ENCODE data around the gene IGFL4.

The IGFL4 gene

DNA sequence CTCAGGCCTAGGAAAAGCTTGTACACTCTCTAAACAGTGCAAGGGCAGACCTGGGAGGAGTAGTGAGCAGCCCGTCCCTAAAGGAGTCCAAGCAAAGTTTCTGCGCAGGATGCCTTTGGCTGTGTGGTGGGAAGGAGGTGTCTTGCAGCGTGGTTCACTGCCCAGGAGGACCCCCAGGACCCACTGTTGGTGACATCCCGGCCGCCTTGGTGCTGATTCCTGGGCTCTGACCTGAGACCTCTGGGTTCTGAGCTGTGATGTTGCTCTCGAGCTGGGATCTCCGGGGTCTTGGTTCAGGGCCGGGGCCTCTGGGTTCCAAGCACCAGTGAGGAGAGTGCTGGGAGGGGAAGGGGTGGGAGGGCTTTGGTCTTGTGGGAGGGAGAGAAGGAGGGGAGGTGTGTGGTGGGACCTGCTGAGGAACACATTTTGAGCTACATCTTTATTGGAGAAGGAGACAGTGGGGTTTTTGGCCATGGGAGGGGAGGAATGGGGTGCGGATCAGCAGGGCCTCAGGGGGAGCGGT lies 22.0 kb downstream of the IGFL4 start:
- DNase-seq, result no peak

DNA sequence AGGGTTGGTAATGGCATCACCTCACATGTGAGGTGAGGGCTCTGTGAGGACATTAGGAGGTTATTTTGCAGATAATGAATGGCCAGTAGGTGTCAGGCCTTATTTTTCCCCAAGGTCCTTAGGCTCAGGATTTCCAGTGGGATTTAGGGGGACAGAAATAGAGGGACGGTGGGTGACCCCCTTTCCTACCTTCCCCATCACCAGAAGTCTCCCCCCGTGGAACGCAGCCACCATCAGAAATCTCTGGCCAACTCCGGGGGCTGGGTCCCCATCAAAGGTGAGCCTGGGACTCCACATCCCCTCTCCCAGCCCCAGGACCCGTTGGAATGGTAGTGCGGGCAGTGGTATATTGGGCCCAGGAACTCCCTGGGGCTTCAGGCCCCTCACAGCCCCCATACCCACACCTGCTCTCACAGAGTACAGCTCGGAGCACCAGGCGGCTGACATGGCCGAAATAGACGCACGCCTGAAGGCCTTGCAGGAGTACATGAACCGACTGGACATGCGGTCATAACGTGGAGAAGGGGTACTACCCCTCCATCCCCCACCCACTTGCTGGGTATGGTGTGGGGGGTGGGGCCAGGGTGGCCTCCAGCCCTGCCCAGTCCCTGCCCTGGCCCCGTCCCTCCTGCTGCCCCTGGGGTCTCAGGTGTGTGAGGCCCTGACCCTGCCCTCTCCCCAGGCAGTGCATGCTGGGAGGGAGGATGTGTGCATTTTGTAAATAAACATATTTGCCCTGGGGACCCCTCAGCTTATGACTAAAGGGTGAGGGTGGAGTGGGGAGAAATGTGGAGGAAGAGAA lies 22.7 kb downstream of the IGFL4 start:
- DNase-seq, result no peak

DNA sequence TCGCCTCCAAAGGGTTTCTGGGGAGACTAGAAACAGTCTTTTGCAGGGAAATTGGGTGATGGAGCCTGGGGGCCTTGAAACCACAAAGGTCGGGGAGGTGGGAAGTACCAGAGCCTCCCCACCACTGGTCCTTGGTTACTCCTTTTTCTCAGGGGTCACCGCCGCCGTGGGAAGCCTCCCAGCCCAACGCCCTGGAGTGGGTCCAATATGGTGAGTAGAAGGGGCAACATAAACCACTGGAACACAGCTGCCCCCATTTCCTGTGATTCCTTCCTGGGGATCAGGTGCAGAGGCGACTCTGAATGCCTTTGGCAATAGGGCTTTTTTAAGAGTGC lies 23.7 kb downstream of the IGFL4 start:
- no peak for DNase-seq

DNA sequence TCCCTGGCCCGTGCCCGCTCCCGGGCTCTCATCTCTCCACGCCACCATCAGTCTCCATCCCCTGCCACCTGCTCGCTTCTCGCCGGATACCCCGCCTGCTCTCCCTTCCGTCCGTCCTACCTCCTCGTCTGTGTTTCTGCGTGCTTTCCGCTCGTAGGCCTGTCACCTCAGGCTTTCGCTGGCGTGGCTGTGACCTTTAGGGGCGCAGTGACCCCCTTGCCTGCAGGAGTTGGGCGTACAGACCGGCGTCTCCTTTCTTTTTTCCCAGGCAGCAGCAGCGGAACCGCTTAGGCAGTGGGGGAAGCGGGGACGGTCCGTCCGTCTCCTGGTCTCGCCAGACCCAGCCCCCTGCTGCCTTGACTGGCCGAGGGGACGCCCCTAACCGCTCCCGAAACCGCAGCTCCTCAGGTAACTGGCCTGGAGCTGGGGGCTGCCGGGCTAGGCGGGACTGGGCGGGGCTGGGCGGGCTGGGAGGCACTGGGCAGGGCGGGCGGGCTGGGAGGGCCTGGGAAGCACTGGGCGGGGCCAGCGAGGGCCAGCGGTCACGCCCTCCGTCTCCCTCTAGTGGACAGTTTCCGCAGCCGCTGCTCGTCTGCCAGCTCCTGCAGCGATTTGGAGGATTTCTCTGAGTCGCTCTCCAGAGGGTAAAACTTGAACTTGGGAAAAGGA lies 24.2 kb downstream of the IGFL4 start:
- peak; percentile 83 for DNase-seq

DNA sequence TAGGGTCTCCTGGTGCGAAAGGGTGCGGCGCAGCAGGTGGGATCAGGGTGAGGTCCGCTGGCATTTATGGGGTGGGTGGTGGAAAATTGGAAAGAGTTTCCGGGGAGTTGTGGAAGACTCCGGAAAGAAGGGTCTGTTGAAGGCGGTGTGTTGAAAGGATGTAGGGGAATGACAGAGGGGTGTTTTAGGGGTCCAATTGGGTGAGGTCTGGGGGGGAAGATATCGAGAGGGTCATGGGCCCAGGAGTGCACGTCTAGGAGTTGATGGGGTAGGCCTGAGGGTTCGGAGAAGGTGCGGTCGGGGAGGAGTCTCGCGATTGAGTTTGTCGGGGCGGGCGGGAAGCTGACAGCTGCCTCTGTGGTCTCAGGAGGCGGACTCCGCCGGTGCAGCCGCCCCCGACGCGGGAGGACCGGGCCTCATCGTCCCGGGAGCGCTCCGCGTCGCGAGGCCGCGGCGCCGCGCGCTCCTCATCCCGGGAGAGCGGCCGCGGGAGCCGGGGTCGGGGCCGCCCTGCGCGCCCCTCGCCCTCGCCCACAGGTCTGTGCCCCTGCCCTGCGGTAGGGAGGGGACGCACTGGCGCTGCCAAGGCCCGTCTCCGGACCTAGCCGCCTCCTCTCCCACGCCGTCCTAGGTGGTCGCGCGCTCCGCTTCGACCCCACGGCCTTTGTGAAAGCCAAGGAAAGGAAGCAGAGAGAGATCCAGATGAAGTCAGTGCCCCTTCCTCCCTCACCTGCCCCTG lies 24.9 kb downstream of the IGFL4 start:
- peak; percentile 36 for DNase-seq

DNA sequence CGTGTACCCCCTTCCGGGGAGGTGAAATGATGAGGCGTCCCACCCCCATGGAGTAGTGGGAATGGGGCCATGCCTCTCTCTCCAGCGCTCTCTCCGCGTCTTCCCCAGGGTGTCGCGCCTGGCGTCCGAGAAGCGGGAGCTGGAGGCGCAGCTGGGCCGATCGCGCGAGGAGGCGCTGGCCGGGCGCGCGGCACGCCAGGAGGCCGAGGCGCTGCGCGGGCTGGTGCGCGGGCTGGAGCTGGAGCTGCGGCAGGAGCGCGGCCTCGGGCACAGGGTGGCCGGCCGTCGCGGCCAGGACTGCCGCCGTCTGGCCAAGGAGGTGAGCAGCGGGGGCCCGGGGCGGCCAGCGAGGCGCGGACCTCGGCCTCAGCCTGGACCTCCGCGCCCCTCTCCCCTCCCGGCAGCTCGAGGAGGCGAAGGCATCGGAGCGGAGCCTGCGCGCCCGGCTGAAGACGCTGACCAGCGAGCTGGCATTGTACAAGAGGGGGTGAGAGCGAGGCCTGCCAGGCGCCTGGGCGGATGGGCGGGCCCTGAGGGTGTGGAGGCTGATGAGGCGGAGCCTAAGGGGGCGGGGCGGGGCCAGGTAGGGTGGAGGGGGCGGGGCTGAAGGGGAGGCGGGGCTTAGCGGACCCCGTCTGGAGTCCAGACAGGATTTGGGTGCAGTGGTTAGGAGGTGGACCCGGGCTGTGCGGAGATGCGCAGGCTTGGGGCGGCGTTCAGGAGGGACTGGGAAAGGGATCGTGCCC lies 25.7 kb downstream of the IGFL4 start:
- peak; percentile 75 for DNase-seq

DNA sequence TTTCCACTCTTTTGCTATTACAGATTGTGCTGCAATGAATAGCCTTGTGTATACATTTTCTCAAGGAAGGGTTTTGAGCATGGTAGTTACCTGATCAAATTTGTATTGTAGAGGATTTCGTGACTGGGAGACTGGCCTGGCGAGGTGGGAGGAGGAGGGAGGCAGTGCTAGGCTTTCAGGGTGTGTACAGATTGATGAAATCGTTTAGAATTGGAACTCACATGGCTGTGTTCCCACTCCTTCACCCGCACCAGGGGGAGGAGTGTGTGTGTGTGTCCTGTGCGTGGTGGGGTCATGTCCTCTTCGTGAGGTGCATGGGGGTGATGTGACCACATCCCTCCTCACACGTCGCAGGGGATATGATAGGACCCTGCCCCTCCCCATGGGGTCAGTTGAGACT lies 26.3 kb downstream of the IGFL4 start:
- DNase-seq, result no peak

DNA sequence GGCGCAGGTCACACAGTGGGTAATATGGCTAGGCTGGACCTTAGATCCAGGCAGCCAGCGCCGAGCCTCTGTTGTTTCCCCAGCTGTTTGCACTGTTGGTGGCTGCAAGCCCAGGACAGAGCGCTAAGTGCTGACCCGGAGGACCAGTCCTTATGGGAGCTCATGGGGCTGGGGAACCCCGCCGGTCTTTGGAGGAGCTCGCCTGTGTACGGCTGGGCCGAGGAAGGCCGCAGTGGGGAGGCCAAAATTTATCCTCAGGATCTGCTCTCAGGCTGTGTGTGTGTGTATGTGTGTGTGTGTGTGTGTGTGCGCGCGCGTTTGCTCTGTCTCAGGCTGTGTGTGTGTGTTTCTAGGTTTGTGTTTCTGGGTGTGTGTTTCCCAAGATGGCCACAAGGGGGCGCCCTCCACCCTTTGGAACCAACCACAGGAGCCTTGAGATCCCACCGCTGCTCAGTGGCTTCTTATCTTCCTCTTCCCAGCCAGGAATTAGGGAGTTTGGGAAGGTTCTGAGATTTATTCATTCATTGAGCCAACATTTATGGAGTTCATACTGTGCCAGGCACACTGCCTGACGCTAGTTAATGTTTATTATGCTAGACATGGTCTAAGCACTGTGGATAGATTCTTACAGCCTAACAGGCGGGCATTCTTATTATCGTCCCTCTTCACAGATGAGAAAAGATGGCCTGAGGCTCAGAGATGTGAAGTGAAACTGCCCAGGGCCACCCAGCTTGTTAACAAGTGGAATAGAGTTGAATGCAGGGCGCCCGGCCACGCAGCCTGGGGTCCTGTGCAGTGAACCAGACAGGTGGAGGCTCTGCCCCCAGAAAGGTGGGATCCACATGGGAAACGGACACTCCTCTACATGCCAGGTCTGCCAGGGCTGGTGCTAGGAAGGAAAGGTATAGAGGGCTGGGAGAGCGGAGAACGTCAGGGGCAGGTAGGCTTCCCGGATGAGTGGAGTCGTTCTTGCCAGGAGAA lies 31.0 kb downstream of the IGFL4 start:
- peak; percentile 68 for DNase-seq

DNA sequence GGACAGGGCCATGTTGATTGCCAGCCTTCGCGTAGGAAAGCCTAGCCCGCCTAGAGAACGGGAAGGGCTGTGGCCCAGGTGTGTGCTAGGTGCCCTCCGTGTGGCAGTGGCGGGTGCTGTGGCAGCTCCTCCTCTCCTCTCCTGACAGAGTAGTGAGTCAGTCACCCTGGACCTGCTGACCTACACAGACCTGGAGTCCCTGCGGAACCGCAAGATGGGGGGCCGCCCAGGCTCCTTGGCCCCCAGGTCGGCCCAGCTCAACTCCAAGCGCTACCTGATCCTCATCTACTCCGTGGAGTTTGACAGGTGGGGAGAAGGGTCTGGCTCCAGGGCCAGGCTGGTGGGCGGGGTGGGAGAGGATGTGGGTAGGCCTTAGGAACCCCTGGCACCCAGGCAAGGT lies 34.4 kb downstream of the IGFL4 start:
- DNase-seq, result no peak

DNA sequence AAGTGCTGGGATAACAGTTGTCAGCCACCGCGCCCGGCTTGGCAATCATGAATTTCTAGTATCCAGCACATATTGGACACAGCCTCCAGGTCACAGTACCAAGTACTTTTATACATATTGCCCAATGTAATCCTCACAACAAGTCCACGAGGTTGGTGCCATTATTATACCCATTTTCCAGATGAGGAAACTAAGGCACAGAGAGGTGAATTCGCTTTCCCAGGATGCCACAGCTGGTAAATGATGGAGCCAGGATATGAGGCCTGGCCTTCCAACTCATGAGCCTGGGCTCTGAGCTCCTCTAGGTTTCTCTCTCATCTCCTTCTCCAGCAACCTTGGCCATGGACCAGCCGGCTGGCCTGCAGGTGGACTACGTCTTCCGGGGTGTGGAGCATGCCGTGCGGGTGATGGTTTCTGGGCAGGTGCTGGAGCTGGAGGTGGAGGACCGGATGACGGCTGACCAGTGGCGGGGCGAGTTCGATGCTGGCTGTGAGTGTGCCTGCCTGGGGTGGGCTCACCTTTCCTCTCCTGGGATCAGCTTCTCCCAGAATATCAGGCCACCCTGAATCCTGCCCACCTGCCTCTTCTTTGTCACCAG lies 38.0 kb downstream of the IGFL4 start:
- no peak for DNase-seq

DNA sequence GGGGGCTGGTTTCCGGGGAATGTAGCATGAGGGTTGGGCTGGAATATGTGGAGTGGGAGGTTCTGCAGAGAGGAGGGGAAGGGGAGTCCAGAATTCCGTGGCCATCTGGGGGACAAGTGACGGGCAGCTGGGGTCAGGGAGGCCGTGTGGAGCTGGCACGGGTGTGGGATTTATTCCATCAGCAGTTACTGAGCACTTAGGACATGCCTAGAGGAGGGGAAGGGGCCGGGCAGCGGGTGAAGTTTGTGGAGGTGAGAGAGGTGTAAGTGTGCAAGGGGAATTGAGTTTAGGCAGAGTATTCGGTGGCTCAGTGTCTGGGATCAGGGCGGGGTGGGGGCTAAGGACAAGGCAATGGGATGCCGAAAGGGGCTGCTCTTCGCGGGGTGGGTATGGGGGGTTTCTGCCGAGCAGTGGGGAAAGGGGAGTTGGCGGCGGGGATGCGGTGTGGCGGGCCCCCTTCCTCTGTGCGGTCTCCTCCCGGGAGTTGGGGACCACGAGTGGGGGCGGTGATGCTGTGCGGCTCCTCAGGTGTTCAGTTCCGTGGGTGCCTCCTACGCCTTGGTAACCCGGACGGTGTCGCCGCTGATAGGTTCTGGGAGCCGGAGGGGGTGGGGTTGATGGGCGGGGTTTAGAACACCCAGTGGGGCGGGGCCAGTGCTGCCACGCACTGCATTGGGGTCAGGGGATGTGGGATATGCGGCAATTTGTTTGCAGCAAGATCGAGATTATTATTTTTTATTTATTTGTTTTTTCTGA lies 40.1 kb downstream of the IGFL4 start:
- DNase-seq, result peak; percentile 66

DNA sequence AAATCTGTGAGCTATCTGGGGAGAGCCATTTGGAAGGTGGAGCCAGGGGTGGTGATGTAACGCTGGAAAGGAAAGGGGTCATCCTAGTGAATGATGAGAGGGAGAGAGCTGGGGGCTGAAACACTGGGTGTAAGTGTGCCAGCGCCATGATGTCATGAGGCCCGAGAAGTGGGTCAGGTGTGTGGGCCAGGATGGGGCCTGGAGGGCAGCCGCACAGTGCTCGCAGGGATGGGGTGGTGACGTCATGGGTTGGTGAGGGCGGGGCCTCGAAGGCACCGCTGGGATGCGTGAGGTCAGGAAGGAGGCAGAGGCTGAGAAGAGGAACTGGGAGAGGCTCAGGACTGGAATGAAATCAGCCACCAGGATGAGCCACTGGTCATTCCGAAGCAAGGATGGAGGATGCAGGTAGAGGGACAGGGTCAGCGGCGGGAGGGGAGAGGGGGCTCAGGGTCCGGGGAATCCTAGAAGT lies 41.1 kb downstream of the IGFL4 start:
- DNase-seq, result no peak

DNA sequence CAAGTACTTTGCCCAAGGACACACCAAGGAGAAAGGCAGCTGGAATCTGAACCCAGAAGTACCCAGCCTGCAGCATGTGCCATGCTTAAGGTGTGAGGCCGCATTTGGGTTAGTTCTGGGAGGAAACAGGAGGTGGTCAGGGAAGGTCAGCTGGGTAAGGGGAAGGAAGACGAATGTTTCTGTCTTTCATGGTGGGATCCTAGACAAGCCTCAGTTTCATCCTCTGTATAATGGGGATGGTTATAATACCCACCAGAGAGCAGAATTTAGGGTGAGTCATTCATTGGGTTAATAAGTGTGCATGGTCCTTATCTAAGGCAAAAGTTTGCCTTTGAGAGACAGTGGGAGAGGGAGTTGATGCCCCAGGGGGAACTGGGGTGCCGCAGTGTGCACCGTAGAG lies 42.0 kb downstream of the IGFL4 start:
- DNase-seq, result no peak

DNA sequence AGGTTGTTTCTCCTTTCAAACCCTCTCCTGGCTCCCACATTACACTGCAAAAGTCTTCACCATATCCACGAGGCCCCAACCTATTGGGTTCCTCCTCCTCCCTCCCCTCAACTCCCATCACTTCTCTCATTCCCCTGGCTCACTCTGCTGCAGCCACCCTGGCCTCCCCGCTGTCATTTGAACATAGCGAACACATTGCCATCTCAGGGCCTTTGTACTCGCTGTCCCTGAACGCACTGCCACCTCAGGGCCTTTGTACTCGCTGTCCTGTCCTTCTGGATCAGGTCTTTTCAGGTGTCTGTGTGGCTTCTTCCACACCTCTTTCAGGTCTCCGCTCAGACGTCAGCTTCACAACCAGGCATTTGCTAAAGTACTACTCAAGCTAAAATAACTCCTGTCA lies 43.9 kb downstream of the IGFL4 start:
- no peak for DNase-seq

DNA sequence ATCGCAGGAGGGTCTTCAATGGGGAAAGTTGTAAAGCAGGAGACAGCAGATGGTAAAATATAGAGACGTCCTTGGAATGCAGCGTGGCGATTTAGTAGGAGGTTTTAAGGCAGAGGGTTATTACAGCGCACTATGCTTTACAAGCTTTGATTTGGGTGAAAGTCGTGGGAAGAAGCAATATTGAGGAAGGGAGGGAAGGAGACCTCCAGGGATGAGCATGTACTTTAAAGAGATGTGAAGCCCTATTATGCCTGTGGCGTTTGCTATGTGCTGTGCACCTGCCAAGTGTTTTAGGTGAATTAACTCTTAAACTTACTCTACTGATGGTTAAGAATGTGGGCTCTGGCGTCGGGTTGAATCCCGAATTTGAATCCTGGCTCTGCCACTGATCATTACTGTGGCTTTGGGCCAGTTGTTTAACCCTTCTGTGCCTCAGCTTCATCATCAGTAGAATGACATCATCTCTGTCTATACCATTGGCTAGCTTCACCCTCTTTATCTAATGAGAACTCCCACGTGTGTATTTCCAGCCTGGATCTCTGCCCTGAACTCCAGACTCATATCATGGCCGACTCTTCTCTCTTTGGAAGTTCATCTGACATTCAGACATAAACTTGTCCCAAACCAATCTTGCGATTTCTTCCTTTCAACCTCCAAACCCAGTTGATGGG lies 45.0 kb downstream of the IGFL4 start:
- DNase-seq, result no peak

DNA sequence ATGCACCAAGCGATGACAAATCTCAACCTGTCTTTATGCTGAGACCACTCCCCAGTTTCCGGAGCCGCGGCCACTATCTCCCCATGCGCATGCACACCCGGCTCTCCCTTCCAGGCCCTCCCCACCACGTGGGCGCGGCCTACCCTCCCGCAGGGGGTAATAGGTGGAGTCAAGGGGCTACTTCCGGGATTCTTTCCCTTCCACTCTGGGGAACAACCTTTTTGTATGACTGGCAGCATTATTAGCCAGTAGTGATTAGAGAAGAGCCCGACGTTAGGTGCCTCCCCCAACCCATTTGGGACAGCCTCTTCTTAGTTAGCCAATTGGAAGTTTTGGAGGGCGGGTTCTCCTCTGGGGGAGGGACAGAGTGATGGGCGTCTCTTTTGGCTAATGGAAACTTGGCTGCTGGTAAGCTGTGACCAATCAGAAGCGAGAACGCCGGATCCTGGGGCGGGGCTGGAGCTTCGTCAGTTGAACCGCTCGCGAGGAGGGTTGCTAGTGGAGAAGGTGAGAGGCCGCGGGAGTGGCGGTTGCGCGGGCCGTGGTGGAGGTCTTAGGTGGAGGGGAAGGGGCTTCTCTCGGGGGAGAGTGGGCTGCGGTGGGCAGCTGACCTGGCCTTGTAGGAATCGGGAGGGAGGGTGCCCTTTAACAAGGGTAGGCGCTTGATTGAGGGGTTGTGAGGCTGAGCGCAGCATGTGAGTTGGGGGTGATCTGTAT lies 45.6 kb downstream of the IGFL4 start, which contains the start of gene CCDC61:
TSS of gene CCDC61 (plus strand) at position 470 of the 717 bp plus-strand sequence. CDS start 7,552 bp downstream, outside the sequence.
- peak; percentile 89 for DNase-seq

DNA sequence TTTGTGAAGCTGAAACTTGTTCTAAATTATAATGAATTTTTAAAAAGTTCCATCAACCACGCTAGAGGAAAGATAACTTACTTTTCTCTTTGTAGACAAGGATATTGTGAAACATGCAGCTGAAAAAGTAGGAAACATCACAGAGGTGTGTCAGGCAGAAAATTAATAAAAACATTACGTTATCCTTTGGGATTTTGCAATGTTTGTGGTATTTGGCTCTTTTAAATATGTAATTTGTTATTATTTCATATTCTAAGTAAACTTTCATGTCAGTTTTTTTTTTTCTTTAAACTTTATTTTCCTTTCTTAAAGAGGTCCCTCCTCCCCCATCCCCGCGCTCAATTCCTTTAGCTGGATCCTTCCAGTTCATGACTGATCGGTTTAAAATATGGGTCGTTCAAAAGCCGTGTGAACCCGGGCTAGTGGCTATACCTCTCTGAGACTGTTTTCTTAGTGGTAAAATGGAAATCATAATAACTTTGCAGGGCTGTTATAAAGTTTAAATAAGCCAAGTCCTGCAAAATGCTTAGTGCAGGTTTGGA lies 46.3 kb downstream of the IGFL4 start:
- no peak for DNase-seq

DNA sequence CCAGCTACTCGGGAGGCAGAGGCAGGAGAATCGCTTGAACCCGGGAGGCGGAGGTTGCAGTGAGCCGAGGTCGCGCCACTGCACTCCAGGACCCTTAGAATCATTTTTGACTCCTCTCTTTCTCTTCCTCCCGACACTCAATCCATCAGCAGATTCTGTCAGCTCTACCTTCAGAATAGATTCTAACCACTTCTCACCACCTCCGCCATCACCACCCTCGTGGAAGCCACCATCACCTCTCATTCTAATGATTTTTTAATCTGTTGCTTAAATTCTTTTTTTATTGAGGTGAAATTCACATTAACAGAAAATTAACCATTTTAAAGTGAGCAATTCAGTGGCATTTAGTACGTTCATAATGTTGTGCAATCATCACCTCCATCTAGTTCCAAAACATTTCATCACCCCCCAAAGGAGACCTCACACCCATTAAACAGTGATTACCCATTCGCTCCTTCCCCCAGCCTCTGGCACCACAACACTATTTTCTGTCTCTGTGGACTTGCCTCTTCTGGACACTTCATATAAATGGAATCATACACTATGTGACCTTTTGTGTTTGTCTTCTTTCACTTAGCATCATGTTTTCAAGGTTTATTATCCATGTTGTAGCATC lies 50.6 kb downstream of the IGFL4 start:
- DNase-seq, result no peak

Measured in stimulated activated CD4-positive, alpha-beta T cell treated with anti-CD3 and anti-CD28 coated beads, Interleukin-4, amount 100 ng/mL, for 1 hour (primary cell).